Spleen (tissue), 7 donors: Measurements from ENCODE around the gene ITGAE.
"Not testable (repeated sequence)": the region's sequence is repeated elsewhere in the genome, so short reads cannot be mapped to it uniquely, and the experiment has no call there.

ENCODE experiments used
- CTCF ChIP-seq, 11 experiments: fragments of 200-600 bp in 7 of 11; fragments of 450-650 bp in 4 of 11; sonication (generic) in 4 of 11; IDR thresholded peaks in 8 of 11; conservative IDR thresholded peaks in 3 of 11; 1 replicate in 7 of 11; 2 replicates in 4 of 11; pipeline versions ENCODE4 v1.4.0 to v1.8.0; 2016 to 2021; ENCODE audit warnings: antibody characterized with exemption in 11 of 11, inconsistent platforms in 4 of 11, mild to moderate bottlenecking in 1 of 11
- POLR2A ChIP-seq, 3 donors: fragments of 450-650 bp; IDR thresholded peaks; one replicate each; pipeline ENCODE4 v1.5.1; 2017; ENCODE audit warnings: antibody characterized with exemption in 3 of 3, mild to moderate bottlenecking in 1 of 3
- donor health status: DM: no; HTN: no; CAD: no; lungs with moderate emphysema.
- donor health status: DM: no; HTN: no; CAD: no.
- donor health status: DM: no; HTN: no; CAD: no.

- TF ChIP-seq CTCF (IDR thresholded peaks at IDR 0.05 in 8 of 11, conservative IDR thresholded peaks at IDR 0.05 in 3 of 11); POLR2A (IDR thresholded peaks at IDR 0.05): not testable (repeated sequence)
Observed at GRCh38 chr17:3702041-3702539, 98.9 kb downstream of the ITGAE start.
